Muscle of arm (tissue), 12 donors: Measurements from ENCODE around the gene NF2. TPM values are rescaled to one million over a fixed set of nuclear protein-coding genes. Genes with fewer than 3 reads are reported as not detected.

Experiments
- DNase-seq: peaks from one replicate; pipeline ENCODE4 v3.0.0-alpha.2; 2013
- polyA plus RNA-seq, 12 donors: library from polyadenylated mRNA; unstranded; fragments of 120-200 nt; gene quantifications; one replicate each; pipeline ENCODE4 v1.2.1, GENCODE V29; 2013; ENCODE audit not compliant: insufficient read length in 12 of 12

NF2 gene
- polyA plus RNA-seq, 12 donors, result 19.7 to 24.0 (median 22.3) TPM; not detected in 1

DNA sequence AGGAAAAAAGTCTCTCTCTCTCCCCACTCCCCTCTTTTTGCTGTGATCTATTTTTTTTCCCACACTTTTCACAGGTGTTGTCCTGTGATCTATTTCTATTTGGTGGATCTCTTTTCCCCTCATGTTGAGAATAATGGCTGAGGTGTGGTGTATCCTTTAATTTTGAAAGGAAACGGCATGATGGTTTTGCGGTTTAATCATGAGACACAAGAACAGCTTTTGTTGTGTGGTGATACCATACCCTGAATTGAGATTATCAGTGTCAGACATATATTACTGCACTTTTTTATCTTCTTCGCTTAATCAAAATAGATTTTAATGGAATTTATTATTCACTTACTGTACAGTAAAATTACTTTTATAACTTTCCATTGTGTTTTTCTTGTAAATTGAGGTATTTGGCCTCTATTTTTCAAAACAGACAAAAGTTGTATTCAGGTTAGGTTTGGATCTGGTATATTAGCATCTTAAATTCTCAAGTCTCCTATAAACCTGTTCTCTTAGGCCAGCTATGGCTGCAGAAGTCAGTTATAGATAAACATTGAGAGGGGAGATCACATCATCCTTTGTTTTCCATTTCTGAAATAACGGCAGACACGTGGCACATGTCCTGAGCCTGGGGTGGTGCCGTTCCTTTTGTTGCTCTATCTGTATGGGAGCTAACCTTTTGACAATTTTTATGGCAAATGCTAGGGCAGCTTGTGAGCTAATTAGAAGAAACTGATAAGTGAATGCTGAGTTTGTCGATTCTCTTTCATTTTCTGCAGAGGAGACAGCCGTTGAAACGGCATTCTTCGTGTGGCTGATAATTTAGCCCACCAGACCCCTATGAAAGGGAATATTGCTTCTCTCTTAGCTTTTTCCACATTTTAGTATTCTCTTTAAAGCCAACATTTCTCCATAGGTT is 25.8 kb downstream of the NF2 start:
- DNase-seq, result no peak

DNA sequence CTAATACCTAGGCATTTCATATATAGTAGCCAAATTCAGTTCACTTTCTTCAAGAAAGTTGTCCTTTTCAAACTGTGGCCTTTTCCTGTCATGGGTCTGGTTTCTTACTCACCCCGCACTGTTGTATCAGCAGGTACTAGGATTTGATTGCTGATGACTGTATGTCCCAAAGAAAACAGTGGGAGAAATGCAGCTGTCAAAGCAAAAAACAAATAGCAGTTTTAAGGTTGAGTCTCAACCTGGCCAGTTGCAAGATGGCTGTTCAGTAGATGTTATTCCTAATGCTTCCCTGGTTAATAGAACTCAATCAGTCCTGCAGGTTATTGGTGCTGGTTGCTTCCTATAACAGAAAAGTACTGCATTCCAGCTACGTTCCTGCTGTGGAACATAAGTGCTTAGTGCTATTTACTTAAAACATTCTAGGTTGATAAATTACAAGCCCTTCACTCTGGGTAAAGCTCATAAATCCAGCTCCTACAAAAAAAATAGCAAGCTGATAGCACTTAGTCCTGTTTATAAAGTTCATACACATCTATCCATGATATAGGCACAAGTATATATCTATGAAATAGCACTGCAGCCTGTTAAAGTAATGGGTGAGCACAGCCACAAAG is 26.6 kb downstream of the NF2 start:
- no peak for DNase-seq

DNA sequence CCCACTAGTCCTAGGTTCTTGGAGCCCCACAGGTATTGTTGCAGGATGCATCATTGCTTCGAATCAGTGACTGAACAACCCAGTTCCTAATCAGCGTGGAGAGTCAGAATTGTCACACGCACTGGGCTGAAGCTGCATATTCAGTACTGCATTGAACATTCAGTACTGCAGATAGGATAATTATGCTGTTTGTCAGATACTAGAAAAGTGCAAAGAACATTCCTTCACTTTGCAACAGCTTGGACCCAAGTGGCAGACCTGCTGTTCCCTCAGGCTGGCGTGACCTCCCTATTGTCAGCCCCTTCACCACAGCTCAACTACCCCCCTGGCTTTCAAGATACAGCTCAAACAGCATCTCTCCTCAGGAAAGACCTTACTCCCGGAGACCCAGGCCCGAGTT is 27.6 kb downstream of the NF2 start:
- no peak for DNase-seq

DNA sequence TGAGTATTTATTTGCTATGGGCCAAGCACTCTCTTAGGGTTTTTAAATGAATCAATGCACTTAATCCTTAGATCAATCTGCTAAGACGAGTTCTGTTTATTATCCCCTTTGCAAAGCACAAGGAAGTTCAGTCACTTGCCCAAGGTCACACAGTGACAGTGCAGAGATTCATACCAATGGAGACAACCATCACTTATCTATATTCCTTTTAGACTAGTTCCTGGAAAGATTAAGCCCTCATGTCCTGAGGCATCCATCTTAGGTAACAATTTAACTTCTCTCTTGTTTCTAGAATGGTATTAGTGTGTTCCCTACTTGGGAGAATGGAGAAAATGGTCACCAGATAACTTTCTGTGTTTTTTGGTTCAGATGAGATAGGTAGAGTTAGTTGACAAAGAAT is 28.3 kb downstream of the NF2 start:
- no peak for DNase-seq

DNA sequence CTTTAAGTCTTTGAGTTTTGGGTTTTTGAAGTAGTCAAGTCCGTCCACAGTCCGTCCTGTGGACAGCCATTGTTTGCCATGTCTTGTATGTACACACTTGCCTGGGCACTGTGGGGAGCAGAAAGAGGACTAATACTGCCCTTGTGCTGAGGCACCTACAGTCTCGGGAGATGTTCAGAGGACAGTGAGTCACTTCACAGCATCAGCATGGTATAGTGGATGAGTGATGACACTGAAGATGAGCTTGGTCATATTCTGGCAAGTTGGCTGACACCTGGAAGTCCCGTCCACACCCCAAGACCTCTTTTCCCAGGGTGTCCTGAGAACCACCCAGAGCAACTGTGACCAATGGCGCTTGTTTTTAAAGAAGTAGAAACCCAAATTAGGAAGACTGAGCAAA is 29.2 kb downstream of the NF2 start:
- no peak for DNase-seq

DNA sequence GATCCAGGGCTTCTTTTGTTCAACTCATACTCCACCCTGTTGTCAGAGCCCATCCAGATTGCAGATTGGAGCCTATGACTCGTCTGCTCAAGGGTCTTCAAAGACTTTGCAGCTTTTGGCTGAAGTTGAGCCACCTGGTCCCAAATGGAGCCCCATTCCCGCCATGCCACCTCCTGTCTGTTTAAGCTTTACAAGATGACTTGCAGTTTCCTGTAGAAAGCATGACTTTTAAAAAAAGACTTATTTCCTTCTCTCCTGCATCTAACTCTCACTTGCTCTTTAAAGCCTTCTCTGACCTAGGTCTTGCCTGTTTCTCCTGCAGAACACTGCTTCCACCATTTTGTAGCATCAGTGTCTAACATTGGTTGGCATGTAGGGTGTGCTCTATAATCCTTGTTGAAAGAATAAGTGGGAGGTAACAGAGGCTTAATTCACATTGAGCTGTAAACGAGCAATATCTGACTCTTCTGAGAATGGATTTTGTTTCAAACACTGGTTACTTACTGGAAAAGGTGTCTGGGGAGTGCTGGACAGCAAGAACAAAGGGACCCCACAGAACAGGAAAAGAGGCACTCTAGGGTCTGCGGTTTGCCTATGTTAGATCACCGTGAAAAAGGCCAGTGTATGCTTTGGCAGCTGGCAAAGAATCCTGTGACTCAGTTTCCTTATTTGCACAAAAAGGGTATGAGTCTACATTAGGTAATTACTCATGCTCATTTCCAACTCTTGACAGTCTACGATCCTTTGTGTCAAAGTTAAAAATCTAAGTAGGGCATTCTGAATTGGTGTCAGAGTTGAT is 30.3 kb downstream of the NF2 start:
- DNase-seq, result no peak

DNA sequence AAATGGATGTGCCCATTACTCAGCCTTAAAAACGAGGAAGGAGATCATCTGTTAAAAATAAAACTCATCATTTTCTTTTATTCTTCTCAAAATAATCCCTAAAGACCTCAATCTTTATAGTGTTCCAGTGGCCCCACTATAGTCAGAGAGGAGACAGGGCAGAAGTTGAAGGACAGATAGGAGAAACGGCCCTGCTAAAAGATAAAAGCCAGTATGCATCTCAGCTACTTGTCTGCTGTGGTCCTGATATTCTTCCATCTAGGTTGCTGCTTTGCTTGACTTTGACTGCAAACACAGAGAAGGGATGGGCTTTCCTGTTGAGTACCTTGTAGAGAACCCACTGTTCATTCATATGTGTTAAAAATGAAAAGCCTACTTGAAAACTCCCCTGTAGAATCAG is 31.4 kb downstream of the NF2 start:
- no peak for DNase-seq

DNA sequence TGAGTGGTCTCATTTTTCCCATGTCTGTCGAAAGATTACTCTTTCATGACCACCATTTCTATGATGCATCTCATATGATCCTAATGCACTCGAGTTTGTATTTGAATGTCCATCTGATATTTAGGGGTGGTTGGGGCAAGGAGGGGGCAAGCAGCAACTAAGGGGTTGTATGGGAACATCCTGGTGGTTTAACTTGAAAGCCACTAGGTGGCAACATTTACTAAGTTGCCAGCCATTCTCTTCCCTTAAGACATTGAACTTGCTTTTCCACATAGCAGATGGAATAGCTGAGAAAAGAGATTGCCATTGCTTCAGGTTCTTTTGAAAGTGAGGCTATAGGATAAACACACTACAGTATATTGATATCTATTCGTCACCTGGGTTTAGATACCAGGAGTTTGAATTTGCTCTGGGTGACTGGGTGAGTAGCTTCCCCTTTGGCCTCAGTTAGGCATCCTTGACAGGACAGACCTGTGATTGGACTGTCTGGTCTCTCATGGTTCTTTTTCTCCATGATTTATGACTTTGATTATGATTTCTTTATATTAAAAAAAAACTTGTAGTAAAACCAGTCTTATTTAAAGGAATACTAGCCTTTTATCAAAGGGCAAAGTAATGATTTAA is 32.4 kb downstream of the NF2 start:
- no peak for DNase-seq

DNA sequence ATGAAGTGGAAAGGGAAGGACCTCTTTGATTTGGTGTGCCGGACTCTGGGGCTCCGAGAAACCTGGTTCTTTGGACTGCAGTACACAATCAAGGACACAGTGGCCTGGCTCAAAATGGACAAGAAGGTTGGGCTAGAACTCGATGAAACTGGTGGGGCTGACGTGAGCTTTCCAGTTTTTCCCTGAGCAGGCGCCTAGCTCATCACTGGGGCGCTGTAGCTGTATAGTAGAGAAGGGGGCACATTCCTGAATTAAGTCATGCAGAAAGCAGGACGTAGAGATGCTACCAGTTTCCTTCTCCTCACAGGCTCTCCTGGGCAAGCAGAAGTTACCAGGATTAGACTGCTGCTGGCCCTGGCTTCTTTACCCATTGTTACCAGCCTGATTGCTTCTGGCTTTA is 33.3 kb downstream of the NF2 start:
- DNase-seq, result no peak

DNA sequence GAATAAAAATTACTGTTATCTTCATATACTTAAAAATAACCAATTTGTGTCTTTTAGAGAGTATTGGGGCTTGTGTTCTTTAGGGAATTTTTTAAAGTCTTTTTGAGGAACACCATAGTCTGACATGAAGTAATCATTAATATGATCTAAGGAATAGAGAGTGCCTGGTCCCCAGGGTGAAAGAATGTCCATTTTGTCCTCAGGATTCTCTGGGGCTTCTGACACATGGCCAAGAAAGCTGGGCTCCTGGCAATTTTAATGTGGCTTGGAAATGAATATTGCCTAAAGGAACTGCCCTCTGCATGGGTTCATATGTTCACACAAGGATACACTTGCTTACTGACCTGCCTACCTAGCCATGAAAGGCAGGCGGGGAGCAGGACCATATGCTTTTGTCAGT is 33.7 kb downstream of the NF2 start:
- no peak for DNase-seq

DNA sequence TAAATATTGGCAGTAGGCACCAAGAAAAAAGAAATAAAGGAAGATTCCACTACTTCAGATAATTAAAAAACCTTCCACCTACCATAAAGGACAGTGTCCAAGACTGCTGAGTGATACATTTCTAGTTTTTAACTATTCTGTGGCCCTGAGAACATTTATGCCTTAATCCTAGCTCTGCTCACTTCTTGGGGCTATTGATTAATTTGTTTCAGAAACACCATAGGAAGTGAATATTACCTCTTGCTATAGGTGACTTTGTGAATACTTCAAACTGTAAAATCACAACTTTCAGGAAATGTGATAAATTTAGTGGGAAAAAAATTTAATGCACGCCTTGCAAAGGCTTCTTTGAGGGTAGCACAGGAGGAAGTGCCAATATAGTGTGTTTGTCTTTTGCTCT is 35.2 kb downstream of the NF2 start:
- no peak for DNase-seq

DNA sequence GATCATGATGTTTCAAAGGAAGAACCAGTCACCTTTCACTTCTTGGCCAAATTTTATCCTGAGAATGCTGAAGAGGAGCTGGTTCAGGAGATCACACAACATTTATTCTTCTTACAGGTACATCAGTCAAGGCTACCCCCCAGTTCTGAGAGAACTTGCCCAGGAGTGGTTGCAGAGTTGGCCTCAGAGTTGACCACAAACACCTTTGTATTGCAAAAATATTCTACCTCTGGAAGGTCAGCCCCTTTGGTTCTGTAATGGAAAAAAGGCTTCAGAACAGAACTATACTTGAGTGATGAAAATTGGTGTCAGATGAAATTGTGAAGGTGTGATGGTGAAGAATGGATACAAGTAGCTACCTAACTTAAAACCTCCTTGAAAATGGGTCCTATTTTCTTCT is 35.7 kb downstream of the NF2 start:
- DNase-seq, result no peak

DNA sequence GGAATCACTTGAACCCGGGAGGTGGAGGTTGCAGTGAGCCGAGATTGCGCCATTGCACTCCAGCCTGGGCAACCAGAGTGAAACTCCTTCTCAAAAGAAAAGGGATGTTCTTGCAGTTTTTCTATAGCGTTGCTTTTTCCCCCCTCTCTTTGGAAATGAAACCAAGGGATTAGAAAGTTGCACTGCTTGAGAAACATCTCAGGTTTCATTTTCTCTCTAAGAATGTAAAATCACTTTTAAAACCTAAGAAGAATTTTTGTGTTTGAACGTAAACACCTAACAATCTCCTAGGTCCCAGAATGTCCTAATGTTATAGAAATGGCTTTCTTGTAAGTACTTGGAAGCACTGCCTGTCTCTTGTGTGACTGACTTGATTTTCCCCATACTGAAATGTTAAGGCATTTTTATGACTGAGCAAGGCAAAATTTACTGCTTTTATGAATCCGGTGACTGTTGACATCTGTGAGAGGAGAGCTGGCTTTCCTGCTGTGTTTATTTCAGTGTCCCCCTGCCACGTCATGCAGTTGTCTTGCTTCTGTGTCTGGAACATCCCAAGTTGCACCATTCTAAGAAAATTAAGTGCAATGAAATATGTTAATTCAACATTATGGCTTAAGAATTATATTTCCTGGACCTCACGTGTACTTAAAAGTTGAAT is 37.7 kb downstream of the NF2 start:
- DNase-seq, result no peak

DNA sequence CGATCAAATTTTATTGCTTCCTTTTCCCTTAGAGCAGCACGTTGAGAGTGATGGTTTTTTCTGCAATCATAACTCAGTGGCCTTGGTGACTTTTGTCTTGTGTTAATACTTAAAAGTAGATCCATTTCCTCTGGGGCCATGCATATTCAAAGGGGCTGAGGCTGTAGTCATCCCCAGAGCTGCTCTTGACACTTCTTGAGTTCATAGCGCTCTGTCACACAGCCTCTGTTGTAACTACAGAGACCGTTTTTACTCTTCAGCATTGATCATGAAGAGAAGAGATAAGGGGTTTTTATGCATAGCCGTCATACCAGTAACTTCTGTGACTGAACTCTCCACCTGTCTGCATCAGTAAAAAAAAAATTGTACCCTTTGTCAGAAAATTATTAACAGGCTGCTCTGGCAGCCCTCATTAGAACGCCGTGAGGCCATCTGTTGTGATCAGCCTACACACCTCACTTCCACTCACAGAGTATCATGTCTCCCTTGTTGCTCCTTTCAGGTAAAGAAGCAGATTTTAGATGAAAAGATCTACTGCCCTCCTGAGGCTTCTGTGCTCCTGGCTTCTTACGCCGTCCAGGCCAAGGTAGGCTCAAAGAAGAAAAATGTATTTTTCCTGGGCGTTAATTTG is 38.4 kb downstream of the NF2 start:
- no peak for DNase-seq

DNA sequence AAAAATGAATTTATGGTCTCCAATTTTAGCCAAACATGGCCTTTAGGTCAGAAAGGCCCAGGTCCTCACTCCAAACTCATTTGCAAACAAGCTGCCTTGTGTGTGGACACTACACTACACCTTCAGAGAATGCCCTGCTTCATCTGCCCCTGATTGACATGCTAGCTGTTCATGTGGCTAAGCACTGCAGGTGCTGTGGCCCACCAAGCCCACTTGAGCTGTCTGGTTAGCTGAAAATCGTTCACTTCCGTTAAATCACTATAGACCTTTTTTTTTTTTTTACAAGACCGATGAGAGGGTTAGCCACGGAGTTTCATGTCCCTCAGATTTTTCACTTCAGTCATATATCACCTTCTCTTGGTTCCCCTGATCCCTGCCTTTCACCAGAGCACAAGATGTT is 39.3 kb downstream of the NF2 start:
- DNase-seq, result no peak

DNA sequence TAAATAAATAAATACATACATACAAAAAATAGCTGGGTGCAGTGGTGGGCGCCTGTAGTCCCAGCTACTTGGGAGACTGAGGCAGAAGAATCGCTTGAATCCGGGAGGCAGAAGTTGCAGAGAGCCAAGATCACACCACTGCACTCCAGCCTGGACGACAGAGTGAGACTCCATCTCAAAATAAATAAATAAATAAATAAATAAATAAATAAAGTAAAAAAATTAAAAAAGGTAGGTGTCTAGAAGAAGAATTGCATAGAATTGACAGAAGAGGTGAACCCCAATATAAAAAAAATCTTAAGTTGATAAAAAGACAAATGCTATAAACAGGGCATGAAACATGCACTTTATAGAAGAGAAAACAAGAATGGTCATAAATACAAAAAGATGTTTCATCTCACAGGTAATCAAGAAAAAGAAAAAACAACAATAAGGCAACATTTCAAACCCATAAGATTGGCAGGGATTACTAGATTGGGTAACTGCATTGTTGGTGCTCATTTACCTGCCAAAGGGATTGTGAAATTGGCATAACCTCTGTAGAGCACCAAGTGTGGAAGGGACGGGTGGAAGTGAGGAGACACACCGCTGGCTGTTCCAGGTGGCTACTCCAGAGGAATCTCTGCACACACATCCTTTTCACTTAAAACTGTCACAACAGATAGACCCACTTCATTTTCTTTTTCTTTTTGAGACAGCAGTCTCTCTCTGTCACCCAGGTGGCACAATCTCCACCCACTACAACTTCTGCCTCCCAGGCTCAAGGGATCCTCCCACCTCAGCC is 44.7 kb downstream of the NF2 start:
- no peak for DNase-seq

DNA sequence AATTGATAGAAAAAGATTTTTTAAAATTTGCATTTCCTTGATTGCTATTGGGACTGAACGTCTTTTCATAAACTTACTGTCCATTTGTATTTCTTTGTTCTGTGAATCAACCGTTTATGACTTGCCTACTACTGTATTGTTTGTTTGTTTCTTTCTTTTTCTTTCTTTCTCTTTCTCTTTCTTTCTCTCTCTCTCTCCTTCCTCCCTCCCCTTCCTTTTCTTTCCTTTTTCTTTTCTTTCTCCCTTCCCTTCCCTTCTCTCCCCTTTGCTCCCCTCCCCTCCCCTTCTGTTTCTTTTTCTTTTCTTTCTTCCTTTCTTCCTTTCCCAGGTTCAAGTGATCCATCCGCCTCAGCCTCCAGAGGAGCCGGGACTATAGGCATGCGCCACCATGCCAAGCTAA is 46.9 kb downstream of the NF2 start:
- DNase-seq, result no peak

DNA sequence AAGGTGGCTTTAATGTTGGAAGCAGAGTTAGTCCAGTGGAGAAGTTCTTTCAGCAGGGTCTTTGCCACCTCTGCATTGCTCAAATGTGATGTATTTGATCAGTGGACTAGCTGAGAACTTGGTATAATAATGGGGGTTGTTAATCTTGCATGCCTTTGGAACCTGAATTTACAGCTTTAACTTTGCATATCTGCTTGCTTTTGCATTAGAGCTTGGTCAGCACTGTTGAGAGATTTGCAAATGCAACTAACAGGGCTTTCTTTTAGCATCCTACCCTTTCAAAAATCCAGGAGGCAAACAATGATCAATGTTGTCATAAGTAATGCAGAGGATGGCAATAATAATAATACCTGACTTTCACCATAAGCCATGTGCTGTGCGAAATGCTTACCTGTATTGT is 48.2 kb downstream of the NF2 start:
- no peak for DNase-seq

DNA sequence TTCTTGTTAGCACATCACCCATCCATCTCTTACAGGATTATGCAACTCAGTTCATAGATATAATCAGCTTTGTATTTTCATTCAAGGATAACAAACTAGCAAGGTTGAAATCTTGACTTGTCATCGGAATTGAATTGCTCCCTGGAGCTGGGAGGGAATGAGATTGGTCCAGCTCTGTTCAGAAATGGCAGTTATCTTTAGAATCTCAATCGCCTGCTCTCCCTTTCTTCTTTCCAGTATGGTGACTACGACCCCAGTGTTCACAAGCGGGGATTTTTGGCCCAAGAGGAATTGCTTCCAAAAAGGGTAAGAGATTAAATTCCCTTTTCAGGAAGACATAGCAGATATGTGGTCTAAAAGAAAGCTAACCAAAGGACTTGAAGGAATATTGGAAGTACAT is 51.0 kb downstream of the NF2 start:
- DNase-seq, result no peak

DNA sequence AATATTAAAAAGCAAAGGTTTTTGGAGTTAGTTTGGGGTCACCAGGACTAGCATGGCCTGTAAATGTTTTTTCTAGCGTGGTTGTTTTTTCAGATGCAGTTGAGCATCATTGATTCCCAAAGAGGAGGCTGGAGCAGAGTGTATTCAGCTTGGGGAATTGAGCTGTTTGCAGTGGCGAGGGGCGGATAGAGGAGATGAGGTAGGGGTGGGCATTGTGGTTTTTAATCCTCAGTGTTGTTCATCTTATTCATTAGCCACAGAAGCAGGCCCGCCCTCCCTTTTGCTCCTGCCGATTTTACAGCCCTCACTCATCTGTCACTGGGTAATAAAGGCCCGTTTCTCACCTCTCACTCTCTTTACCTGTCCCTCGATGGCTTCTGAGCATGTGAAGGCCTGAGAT is 51.4 kb downstream of the NF2 start:
- no peak for DNase-seq
